Ascending aorta (tissue), 2 donors: ENCODE results near the gene UBQLNL. TPM values are rescaled to one million over a fixed set of nuclear protein-coding genes. Genes with fewer than 3 reads are reported as not detected.

Source experiments
- DNase-seq, 2 donors: peaks; one replicate each; pipeline ENCODE4 v3.0.0-alpha.2; 2019; ENCODE audit warnings: low spot score in 2 of 2
- H3K27ac ChIP-seq, 2 donors: fragments of 200-600 bp; sonication (generic); one replicate each; pipeline ENCODE4 v1.5.1; 2016 to 2017; ENCODE audit warnings: mild to moderate bottlenecking in 1 of 2
- H3K27me3 ChIP-seq: fragments of 200-600 bp; sonication (generic); one replicate; pipeline ENCODE4 v1.5.1; 2017
- H3K36me3 ChIP-seq, 2 donors: fragments of 200-600 bp; sonication (generic); one replicate each; pipeline ENCODE4 v1.5.1; 2016
- H3K4me1 ChIP-seq, 2 donors: fragments of 200-600 bp; sonication (generic); one replicate each; pipeline ENCODE4 v1.5.1; 2016 to 2017; ENCODE audit warnings: mild to moderate bottlenecking in 1 of 2
- H3K4me3 ChIP-seq, 2 donors: fragments of 200-600 bp; sonication (generic); one replicate each; pipeline ENCODE4 v1.5.1; 2016 to 2017; ENCODE audit warnings: mild to moderate bottlenecking in 1 of 2
- H3K9me3 ChIP-seq, 2 donors: fragments of 200-600 bp; sonication (generic); one replicate each; pipeline ENCODE4 v1.5.1; 2016
- intact Hi-C: fragments of 100-400 bp; cut with DNase I; formaldehyde crosslinking; loops from one replicate; pipeline ENCODE4 v1.15.1; 2023
- total RNA-seq: library from RNA; depleted of rRNA; stranded (reverse); fragments of >200 nt; gene quantifications from one replicate; pipeline ENCODE4 v1.1.0, GENCODE V29; 2016
- TF ChIP-seq, protein P1 (sequence below), 3 experiments: fragments of 200-600 bp in 2 of 3; fragments of 450-650 bp in 1 of 3; sonication (generic) in 2 of 3; IDR thresholded peaks; one replicate each; pipeline ENCODE4 v1.5.1; 2016 to 2019; ENCODE audit warnings: antibody characterized with exemption in 3 of 3, mild to moderate bottlenecking in 1 of 3, moderate library complexity in 1 of 3

UBQLNL gene
- total RNA-seq, 1 donor from 2014 or later, result not detected

DNA sequence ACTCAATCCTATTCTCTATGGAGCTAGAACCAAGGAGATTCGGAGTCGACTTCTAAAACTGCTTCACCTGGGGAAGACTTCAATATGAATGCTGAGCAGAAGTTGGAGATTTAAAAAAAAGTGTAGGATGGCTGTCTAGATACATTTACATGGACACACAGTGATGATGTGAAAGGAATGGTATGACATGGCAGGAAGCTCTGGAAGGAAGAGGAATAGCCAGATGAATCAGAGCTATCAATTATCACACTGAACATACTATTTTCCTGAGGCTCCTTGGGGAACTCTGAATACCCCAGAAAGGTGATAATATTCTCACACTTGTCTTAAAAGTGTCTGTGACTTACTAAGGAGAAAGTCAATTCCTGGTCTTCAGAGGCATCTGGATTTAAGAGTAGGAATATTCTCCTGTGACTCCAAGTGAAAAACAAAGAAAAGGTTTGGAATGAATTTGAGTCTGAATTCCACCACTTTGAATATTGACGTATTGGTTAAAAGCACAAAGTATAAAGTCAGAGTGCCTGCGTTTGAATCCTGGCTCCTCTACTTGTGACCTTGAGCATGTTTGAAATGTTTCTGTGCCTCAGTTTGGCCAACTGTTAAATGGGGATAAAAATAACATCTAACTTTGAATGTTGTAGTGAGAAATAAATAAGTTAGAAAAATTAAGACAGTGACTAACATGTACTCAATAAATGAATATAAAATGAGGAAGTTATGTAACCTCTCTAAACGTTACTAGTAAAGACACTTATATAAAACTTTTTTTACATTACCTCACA, 26.7 kb downstream of the UBQLNL start:
- Histone ChIP-seq H3K27ac (no peak overlapping the region), H3K4me1 (no peaks in the 10 kb centered on the region), H3K27me3 (no peaks in the 10 kb centered on the region), H3K9me3 (no peaks in the 10 kb centered on the region), H3K4me3 (no peak overlapping the region), H3K36me3 (no peaks in the 10 kb centered on the region)
- intact Hi-C loops, result no loop called here
- no peak for DNase-seq
- TF ChIP-seq, protein P1, sequence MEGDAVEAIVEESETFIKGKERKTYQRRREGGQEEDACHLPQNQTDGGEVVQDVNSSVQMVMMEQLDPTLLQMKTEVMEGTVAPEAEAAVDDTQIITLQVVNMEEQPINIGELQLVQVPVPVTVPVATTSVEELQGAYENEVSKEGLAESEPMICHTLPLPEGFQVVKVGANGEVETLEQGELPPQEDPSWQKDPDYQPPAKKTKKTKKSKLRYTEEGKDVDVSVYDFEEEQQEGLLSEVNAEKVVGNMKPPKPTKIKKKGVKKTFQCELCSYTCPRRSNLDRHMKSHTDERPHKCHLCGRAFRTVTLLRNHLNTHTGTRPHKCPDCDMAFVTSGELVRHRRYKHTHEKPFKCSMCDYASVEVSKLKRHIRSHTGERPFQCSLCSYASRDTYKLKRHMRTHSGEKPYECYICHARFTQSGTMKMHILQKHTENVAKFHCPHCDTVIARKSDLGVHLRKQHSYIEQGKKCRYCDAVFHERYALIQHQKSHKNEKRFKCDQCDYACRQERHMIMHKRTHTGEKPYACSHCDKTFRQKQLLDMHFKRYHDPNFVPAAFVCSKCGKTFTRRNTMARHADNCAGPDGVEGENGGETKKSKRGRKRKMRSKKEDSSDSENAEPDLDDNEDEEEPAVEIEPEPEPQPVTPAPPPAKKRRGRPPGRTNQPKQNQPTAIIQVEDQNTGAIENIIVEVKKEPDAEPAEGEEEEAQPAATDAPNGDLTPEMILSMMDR (IDR thresholded peaks at IDR 0.05), result no peak

GRCh38 chr11:5488798-5489399, 27.6 kb downstream of the UBQLNL start:
- DNase-seq, result no peak
- no peaks in the 10 kb centered on the region for H3K9me3 ChIP-seq
- no peak overlapping the region for H3K27ac ChIP-seq
- intact Hi-C loops, result no loop called here
- H3K27me3 ChIP-seq, result no peaks in the 10 kb centered on the region
- TF ChIP-seq, protein P1 (IDR thresholded peaks at IDR 0.05), result no peak
- no peaks in the 10 kb centered on the region for H3K36me3 ChIP-seq
- no peaks in the 10 kb centered on the region for H3K4me1 ChIP-seq
- no peak overlapping the region for H3K4me3 ChIP-seq

DNA sequence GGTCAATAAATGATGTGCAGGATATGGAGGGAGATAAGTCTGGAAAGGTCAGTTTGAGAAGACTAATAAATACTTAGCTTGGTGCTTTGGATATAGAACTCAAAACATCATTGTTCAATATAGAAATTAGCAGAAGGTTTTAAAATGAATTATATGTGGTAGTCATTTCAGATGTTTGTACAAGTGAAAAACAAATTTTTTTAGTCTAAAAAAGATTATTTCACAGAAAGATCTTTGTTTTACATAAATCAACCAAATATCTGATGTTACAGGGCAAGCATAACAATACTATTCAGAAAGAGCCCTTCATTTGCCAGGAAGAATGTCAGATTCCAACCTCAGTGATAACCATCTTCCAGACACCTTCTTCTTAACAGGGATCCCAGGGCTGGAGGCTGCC, 28.1 kb downstream of the UBQLNL start, which contains the start of gene OR52D1:
Gene OR52D1 (plus strand): TSS at position 301 of the 400 bp plus-strand sequence. CDS start 22 bp downstream, at position 323.
- intact Hi-C loops, result no loop called here

DNA sequence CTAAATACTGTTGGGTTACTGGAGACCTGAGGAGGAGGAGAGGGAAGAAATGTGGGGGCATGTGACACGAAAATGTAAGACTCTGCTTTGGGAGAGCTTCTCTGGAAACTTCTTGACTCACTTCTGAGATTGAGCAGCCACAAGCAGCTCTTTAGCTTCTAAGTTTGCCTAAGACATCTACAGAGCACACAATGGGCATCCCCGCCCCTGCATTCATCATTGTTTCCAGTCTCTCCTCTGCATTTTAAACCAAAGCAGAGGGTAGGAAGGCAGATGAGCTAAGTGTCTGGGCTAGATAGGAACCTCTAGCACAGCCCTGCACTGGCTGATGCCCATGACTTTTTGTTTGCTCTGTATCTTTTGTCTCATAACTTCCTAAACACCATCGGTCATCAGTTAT, 30.1 kb downstream of the UBQLNL start:
- intact Hi-C loops, result no loop called here
- Histone ChIP-seq H3K9me3 (no peaks in the 10 kb centered on the region), H3K27ac (no peak overlapping the region), H3K4me3 (no peak overlapping the region), H3K4me1 (no peaks in the 10 kb centered on the region), H3K27me3 (no peaks in the 10 kb centered on the region), H3K36me3 (no peaks in the 10 kb centered on the region)
- no peak for DNase-seq
- TF ChIP-seq, protein P1 (IDR thresholded peaks at IDR 0.05), result no peak

More for the DNA sequence above, 28.1 kb downstream of the UBQLNL start, which contains the start of gene OR52D1:
- DNase-seq, result no peak
- Histone ChIP-seq H3K27me3 (no peaks in the 10 kb centered on the region), H3K27ac (no peak within 1 kb of the TSS), H3K4me1 (no peaks in the 10 kb centered on the region), H3K36me3 (no peaks in the 10 kb centered on the region), H3K4me3 (no peak within 1 kb of the TSS), H3K9me3 (no peaks in the 10 kb centered on the region)
- TF ChIP-seq, protein P1 (IDR thresholded peaks at IDR 0.05), result no peak

DNA sequence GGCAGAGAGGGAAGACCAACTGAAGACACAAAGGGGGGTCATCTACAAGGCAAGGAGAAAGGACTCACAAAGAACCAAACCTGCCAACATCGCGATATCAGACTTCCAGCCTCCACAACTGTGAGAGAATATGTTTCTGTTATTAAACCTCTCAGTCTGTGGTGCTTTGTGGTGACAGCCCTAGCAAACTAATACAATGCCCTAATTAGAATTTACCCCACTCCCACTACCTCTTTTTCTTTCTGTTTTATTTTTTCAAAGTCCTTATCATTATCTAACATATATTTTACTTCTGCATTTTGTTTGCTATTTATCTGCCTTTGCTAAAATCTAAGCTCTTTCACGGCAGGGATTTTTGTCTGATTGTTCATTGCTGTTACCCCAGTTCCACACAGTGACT, 30.5 kb downstream of the UBQLNL start:
- H3K9me3 ChIP-seq, result no peaks in the 10 kb centered on the region
- H3K4me3 ChIP-seq, result no peak overlapping the region
- H3K36me3 ChIP-seq, result no peaks in the 10 kb centered on the region
- H3K4me1 ChIP-seq, result no peaks in the 10 kb centered on the region
- no peak for DNase-seq
- intact Hi-C loops, result no loop called here
- no peaks in the 10 kb centered on the region for H3K27me3 ChIP-seq
- H3K27ac ChIP-seq, result no peak overlapping the region
- TF ChIP-seq, protein P1 (IDR thresholded peaks at IDR 0.05), result no peak
